Stimulated activated CD8-positive, alpha-beta memory T cell treated with anti-CD3 and anti-CD28 coated beads, Interleukin-7, amount 100 ng/mL, for 1 hour (primary cell): Measurements from ENCODE around the gene CKMT1A.
"Not testable (repeated sequence)": the region's sequence is repeated elsewhere in the genome, so short reads cannot be mapped to it uniquely, and the experiment has no call there.

ENCODE experiments used
- DNase-seq, 2 donors: peaks; one replicate each; pipeline ENCODE4 v3.0.0-alpha.2; 2020; ENCODE audit warnings: low read depth in 2 of 2

The CKMT1A gene

GRCh38 chr15:43693148-43694022, at the start of gene CKMT1A:
CKMT1A (plus strand) TSS chr15:43693859; CDS start chr15:43694051, 192 bp downstream.
- DNase-seq: not testable (repeated sequence)

- no peak for DNase-seq
Measured at GRCh38 chr15:43648649-43649429, 44.8 kb upstream of the CKMT1A start, which contains the start of gene CATSPER2. CATSPER2 (minus strand) TSS chr15:43648844; CDS start chr15:43648061, 783 bp downstream.

- DNase-seq: not testable (repeated sequence)
Measured at GRCh38 chr15:43649430-43649926, 44.2 kb upstream of the CKMT1A start.

GRCh38 chr15:43659727-43660126, 33.9 kb upstream of the CKMT1A start:
- DNase-seq: not testable (repeated sequence)

- not testable (repeated sequence) for DNase-seq
Measured at GRCh38 chr15:43662293-43662692, 31.4 kb upstream of the CKMT1A start.

- not testable (repeated sequence) for DNase-seq
Measured at GRCh38 chr15:43663333-43663732, 30.3 kb upstream of the CKMT1A start.

GRCh38 chr15:43666177-43666576, 27.5 kb upstream of the CKMT1A start:
- DNase-seq: not testable (repeated sequence)

GRCh38 chr15:43674175-43674574, 19.5 kb upstream of the CKMT1A start:
- not testable (repeated sequence) for DNase-seq

- DNase-seq: not testable (repeated sequence)
Measured at GRCh38 chr15:43689604-43690301, 3.9 kb upstream of the CKMT1A start.

- not testable (repeated sequence) for DNase-seq
Measured at GRCh38 chr15:43692679-43693078, 980 bp upstream of the CKMT1A start.

GRCh38 chr15:43702174-43702573, 8.5 kb downstream of the CKMT1A start:
- DNase-seq: no peak

GRCh38 chr15:43702701-43703424, 9.2 kb downstream of the CKMT1A start:
- DNase-seq: no peak

GRCh38 chr15:43710431-43711131, 16.9 kb downstream of the CKMT1A start:
- not testable (repeated sequence) for DNase-seq

- no peak for DNase-seq
Measured at GRCh38 chr15:43723151-43723550, 29.5 kb downstream of the CKMT1A start.

- not testable (repeated sequence) for DNase-seq
Measured at GRCh38 chr15:43726306-43726705, 32.6 kb downstream of the CKMT1A start.

- not testable (repeated sequence) for DNase-seq
Measured at GRCh38 chr15:43728053-43728725, 34.5 kb downstream of the CKMT1A start.

- no peak for DNase-seq
Measured at GRCh38 chr15:43735416-43735815, 41.8 kb downstream of the CKMT1A start.

GRCh38 chr15:43746245-43746902, 52.7 kb downstream of the CKMT1A start, which contains the start of gene PDIA3:
PDIA3 (plus strand) TSS chr15:43746438; CDS start chr15:43746540, 102 bp downstream.
- DNase-seq: peak; percentile 69 to 76

- not testable (repeated sequence) for DNase-seq
Measured at GRCh38 chr15:43746903-43747309, 53.2 kb downstream of the CKMT1A start.
